Hepatocyte (in vitro differentiated cells): ENCODE data around the gene DTNBP1. TPM values are rescaled to one million over a fixed set of nuclear protein-coding genes. Genes with fewer than 3 reads are reported as not detected.

Experiments used
- DNase-seq: peaks from one replicate; pipeline ENCODE4 v3.0.0-alpha.2; 2016; ENCODE audit warnings: low spot score
- H2AFZ ChIP-seq: fragments of 200-600 bp; sonication (generic); 2 replicates; pipeline ENCODE4 v1.6.0; 2016; ENCODE audit warnings: antibody characterized with exemption, mild to moderate bottlenecking
- H3K27ac ChIP-seq: fragments of 200-600 bp; sonication (generic); 2 replicates; pipeline ENCODE4 v1.5.1; 2016; ENCODE audit warnings: mild to moderate bottlenecking
- H3K27me3 ChIP-seq: fragments of 200-600 bp; sonication (generic); 2 replicates; pipeline ENCODE4 v1.6.1; 2016
- H3K36me3 ChIP-seq: fragments of 200-600 bp; sonication (generic); replicated peaks from 2 replicates; pipeline ENCODE4 v1.5.1; 2016; ENCODE audit warnings: low read depth; ENCODE audit not compliant: insufficient read depth
- H3K4me1 ChIP-seq: fragments of 200-600 bp; sonication (generic); 2 replicates; pipeline ENCODE4 v1.5.1; 2016; ENCODE audit warnings: mild to moderate bottlenecking, moderate library complexity; ENCODE audit not compliant: insufficient read depth
- H3K4me2 ChIP-seq: fragments of 200-600 bp; sonication (generic); 2 replicates; pipeline ENCODE4 v1.6.0; 2016
- H3K4me3 ChIP-seq: fragments of 200-600 bp; sonication (generic); 2 replicates; pipeline ENCODE4 v1.5.1; 2016; ENCODE audit warnings: mild to moderate bottlenecking
- H3K79me2 ChIP-seq: fragments of 200-600 bp; sonication (generic); 2 replicates; pipeline ENCODE4 v1.6.0; 2017; ENCODE audit warnings: mild to moderate bottlenecking
- H3K9me2 ChIP-seq: fragments of 200-600 bp; sonication (generic); replicated peaks from 2 replicates; pipeline ENCODE4 v1.6.0; 2017; ENCODE audit warnings: mild to moderate bottlenecking; ENCODE audit not compliant: insufficient read depth
- H3K9me3 ChIP-seq: fragments of 200-600 bp; sonication (generic); 2 replicates; pipeline ENCODE4 v1.5.1; 2016; ENCODE audit warnings: low read depth, mild to moderate bottlenecking
- H4K20me1 ChIP-seq: fragments of 200-600 bp; sonication (generic); 2 replicates; pipeline ENCODE4 v1.6.0; 2016; ENCODE audit warnings: mild to moderate bottlenecking; ENCODE audit not compliant: insufficient read depth, poor library complexity, severe bottlenecking
- CTCF ChIP-seq: fragments of 200-600 bp; sonication (generic); IDR thresholded peaks from 2 replicates; pipeline ENCODE4 v1.5.1; 2016; ENCODE audit warnings: antibody characterized with exemption, mild to moderate bottlenecking; ENCODE audit not compliant: poor library complexity
- EZH2 ChIP-seq: fragments of 200-600 bp; sonication (generic); IDR thresholded peaks from 2 replicates; pipeline ENCODE4 v1.6.1; 2016; ENCODE audit warnings: antibody characterized with exemption, mild to moderate bottlenecking, borderline replicate concordance
- EZH2phosphoT487 ChIP-seq: fragments of 200-600 bp; sonication (generic); IDR thresholded peaks from one replicate; pipeline ENCODE4 v1.6.1; 2018; ENCODE audit warnings: antibody characterized with exemption, mild to moderate bottlenecking, low read depth, moderate library complexity; ENCODE audit not compliant: unreplicated experiment, severe bottlenecking
- WGBS: methylation state at CpG from one replicate; pipeline ENCODE4 v1.1.6; 2016; ENCODE audit warnings: low lambda C conversion rate; ENCODE audit errors: missing lambda C conversion rate; 5-methylcytosine and 5-hydroxymethylcytosine counted together
- polyA plus RNA-seq: library from polyadenylated mRNA; unstranded; fragments of >200 nt; fragmentation: Nextera tagmentation; extraction: Ambion mirVana; gene quantifications from 2 replicates; pipeline ENCODE4 v1.2.1, GENCODE V29; 2016
- total RNA-seq: library from RNA; depleted of rRNA; stranded (reverse); fragments of >200 nt; gene quantifications from 2 replicates; pipeline ENCODE4 v1.2.3, GENCODE V29; 2014

The DTNBP1 gene
- total and polyA plus RNA-seq, 2 experiments from 2014 or later = 3.4 to 25.6 TPM

DNA sequence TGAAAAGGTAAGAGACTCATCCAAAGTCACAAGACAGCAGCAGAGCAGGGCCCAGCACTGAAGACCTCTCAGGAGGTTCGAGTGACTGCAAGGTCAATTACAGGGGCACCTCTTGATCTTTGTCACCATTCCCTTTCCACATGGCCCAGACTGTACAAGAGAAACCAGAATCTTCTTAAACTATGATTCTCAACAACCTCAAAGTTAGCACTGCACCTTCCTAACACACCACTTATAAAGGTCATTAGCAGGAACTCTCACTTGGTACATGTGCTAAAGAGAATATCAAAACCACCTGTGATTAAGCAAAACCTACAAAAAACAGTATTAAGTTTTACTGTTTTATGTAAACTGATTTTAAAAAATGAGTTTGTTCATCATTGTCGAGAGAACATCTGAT, 70.2 kb downstream of the DTNBP1 start:
- 70% methylated on average over 2 of the region's 2 CpGs for WGBS
- H3K9me3 ChIP-seq = no peaks in the 10 kb centered on the region
- H3K4me2 ChIP-seq = no peak overlapping the region
- H3K4me3 ChIP-seq = no peak overlapping the region
- H3K4me1 ChIP-seq = peaks cover 4% of the 10 kb centered on the region
- H3K27me3 ChIP-seq = no peaks in the 10 kb centered on the region
- no peaks in the 10 kb centered on the region for H3K79me2 ChIP-seq
- H3K36me3 ChIP-seq = no peaks in the 10 kb centered on the region
- H4K20me1 ChIP-seq = no peaks in the 10 kb centered on the region
- DNase-seq = no peak
- no peak overlapping the region for H3K27ac ChIP-seq
- no peaks in the 10 kb centered on the region for H3K9me2 ChIP-seq
- H2AFZ ChIP-seq = no peak overlapping the region
- TF ChIP-seq CTCF (no peak), EZH2 (no peak), EZH2phosphoT487 (no peak)

- no peaks in the 10 kb centered on the region for H3K27me3 ChIP-seq
- H3K4me3 ChIP-seq = no peak overlapping the region
- peaks cover 4% of the 10 kb centered on the region for H3K4me1 ChIP-seq
- DNase-seq = no peak
- WGBS = 99% methylated on average over 3 of the region's 3 CpGs
- H2AFZ ChIP-seq = no peak overlapping the region
- H3K79me2 ChIP-seq = no peaks in the 10 kb centered on the region
- H3K9me2 ChIP-seq = no peaks in the 10 kb centered on the region
- TF ChIP-seq EZH2phosphoT487 = no peak
- TF ChIP-seq CTCF = no peak
- no peak for TF ChIP-seq EZH2
- no peaks in the 10 kb centered on the region for H4K20me1 ChIP-seq
- H3K36me3 ChIP-seq = no peaks in the 10 kb centered on the region
- no peak overlapping the region for H3K27ac ChIP-seq
- no peaks in the 10 kb centered on the region for H3K9me3 ChIP-seq
- H3K4me2 ChIP-seq = no peak overlapping the region
Measured at GRCh38 chr6:15588971-15589634, 73.7 kb downstream of the DTNBP1 start.

DNA sequence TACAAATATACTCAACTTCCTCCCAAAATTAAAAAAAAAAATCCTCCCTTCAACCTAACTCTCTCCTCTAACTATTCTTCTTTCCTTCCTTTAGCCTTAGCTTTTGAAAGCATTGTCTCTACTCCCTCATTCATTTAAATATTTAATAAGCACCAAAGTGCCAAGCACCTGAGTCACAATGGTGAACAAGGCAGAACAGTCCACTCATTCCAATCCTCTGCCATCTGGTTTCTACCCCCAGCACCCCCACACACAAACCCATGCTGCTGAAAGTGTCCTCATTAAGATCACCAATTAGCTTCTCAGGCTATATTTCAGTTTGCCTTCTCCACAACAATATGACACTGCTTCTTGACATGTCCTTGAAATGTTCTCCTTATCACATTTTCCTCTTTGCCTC, 76.3 kb downstream of the DTNBP1 start:
- no peak overlapping the region for H3K27ac ChIP-seq
- no peaks in the 10 kb centered on the region for H3K27me3 ChIP-seq
- no peaks in the 10 kb centered on the region for H3K79me2 ChIP-seq
- H3K9me3 ChIP-seq = no peaks in the 10 kb centered on the region
- no peaks in the 10 kb centered on the region for H4K20me1 ChIP-seq
- no peaks in the 10 kb centered on the region for H3K4me1 ChIP-seq
- no peaks in the 10 kb centered on the region for H3K36me3 ChIP-seq
- no peak for TF ChIP-seq EZH2phosphoT487
- no peak for TF ChIP-seq EZH2
- no peak for TF ChIP-seq CTCF
- H3K4me2 ChIP-seq = no peak overlapping the region
- H3K4me3 ChIP-seq = no peak overlapping the region
- no peak overlapping the region for H2AFZ ChIP-seq
- no peaks in the 10 kb centered on the region for H3K9me2 ChIP-seq
- no peak for DNase-seq
